ENCODE measurements around the gene C16orf92.

GRCh38 chr16:30011714-30012504 lies 11.1 kb upstream of the C16orf92 start:
- TF ChIP-seq CTCF (IDR thresholded peaks at IDR 0.05; ENCODE audit: extremely low read depth in 1 of 2, insufficient read depth in 1 of 2, low read depth in 1 of 2, low read length in 2 of 2) (no peak), MAX (IDR thresholded peaks at IDR 0.05; ENCODE audit: insufficient read depth, insufficient read length) (no peak), POLR2AphosphoS5 (IDR thresholded peaks at IDR 0.05; ENCODE audit: insufficient read depth, low read depth, low read length) (no peak), MYC (IDR thresholded peaks at IDR 0.05; ENCODE audit: low read depth, low read length) (no peak), POLR2A (IDR thresholded peaks at IDR 0.05; ENCODE audit: low read depth, low read length) (no peak)

Data from endothelial cell of umbilical vein (primary cell).